Osteocyte (in vitro differentiated cells): ENCODE measurements around the gene DCTD. TPM values are rescaled to one million over a fixed set of nuclear protein-coding genes. Genes with fewer than 3 reads are reported as not detected.

ENCODE experiments used
- DNase-seq: peaks from one replicate; pipeline ENCODE4 v3.0.0; 2021; ENCODE audit warnings: mixed read lengths; ENCODE audit not compliant: unreplicated experiment; ENCODE audit errors: extremely low spot score
- H3K27ac Mint-ChIP-seq: one replicate; pipeline ENCODE4 v1.8.0; 2021; ENCODE audit warnings: mild to moderate bottlenecking, mixed read lengths; ENCODE audit not compliant: unreplicated experiment
- H3K27me3 Mint-ChIP-seq: one replicate; pipeline ENCODE4 v1.8.0; 2021; ENCODE audit warnings: mixed read lengths; ENCODE audit not compliant: unreplicated experiment
- H3K36me3 Mint-ChIP-seq: one replicate; pipeline ENCODE4 v1.8.0; 2021; ENCODE audit warnings: mixed read lengths; ENCODE audit not compliant: unreplicated experiment
- H3K4me1 Mint-ChIP-seq: one replicate; pipeline ENCODE4 v1.8.0; 2021; ENCODE audit warnings: mixed read lengths; ENCODE audit not compliant: unreplicated experiment
- H3K4me3 Mint-ChIP-seq: one replicate; pipeline ENCODE4 v1.8.0; 2021; ENCODE audit warnings: mild to moderate bottlenecking, moderate library complexity, mixed read lengths; ENCODE audit not compliant: unreplicated experiment
- H3K9me3 Mint-ChIP-seq: one replicate; pipeline ENCODE4 v1.8.0; 2021; ENCODE audit warnings: mixed read lengths; ENCODE audit not compliant: unreplicated experiment
- CTCF ChIP-seq: fragments of 200-600 bp; sonication (generic); IDR thresholded peaks from 2 replicates; pipeline ENCODE4 v1.5.0; 2021; ENCODE audit warnings: antibody characterized with exemption, mild to moderate bottlenecking, moderate library complexity
- total RNA-seq: library from RNA; stranded (reverse); gene quantifications from 2 replicates; pipeline ENCODE4 v1.2.1, GENCODE V29; 2021

Gene DCTD
- total RNA-seq, 1 donor from 2014 or later, result 126 TPM

- peak overlapping the region; percentile 13 for H3K27ac Mint-ChIP-seq
- no peak overlapping the region for H3K4me3 Mint-ChIP-seq
- peaks cover 20% of the 10 kb centered on the region for H3K36me3 Mint-ChIP-seq
- no peaks in the 10 kb centered on the region for H3K9me3 Mint-ChIP-seq
- no peak for DNase-seq
- no peaks in the 10 kb centered on the region for H3K27me3 Mint-ChIP-seq
- no peak for TF ChIP-seq CTCF
- H3K4me1 Mint-ChIP-seq, result peaks cover 2% of the 10 kb centered on the region
Observed at GRCh38 chr4:182878633-182879495, 38.3 kb downstream of the DCTD start.

GRCh38 chr4:182877326-182877883 lies 39.8 kb downstream of the DCTD start:
- no peak overlapping the region for H3K27ac Mint-ChIP-seq
- no peaks in the 10 kb centered on the region for H3K4me1 Mint-ChIP-seq
- no peak overlapping the region for H3K4me3 Mint-ChIP-seq
- no peaks in the 10 kb centered on the region for H3K9me3 Mint-ChIP-seq
- H3K27me3 Mint-ChIP-seq, result no peaks in the 10 kb centered on the region
- H3K36me3 Mint-ChIP-seq, result peaks cover 8% of the 10 kb centered on the region
- no peak for TF ChIP-seq CTCF
- no peak for DNase-seq

- no peak for DNase-seq
- Mint-ChIP-seq H3K27me3 (no peaks in the 10 kb centered on the region), H3K36me3 (peaks cover 7% of the 10 kb centered on the region), H3K27ac (no peak overlapping the region), H3K4me3 (no peak overlapping the region), H3K9me3 (no peaks in the 10 kb centered on the region), H3K4me1 (no peaks in the 10 kb centered on the region)
- TF ChIP-seq CTCF, result no peak
Observed at GRCh38 chr4:182876427-182876826, 40.8 kb downstream of the DCTD start.

- Mint-ChIP-seq H3K27ac (no peak overlapping the region), H3K4me3 (no peak overlapping the region), H3K36me3 (peaks cover 3% of the 10 kb centered on the region), H3K4me1 (no peaks in the 10 kb centered on the region), H3K27me3 (no peaks in the 10 kb centered on the region), H3K9me3 (no peaks in the 10 kb centered on the region)
- TF ChIP-seq CTCF, result no peak
- no peak for DNase-seq
Observed at GRCh38 chr4:182875453-182876405, 41.5 kb downstream of the DCTD start.
